Panc1 (cell line): ENCODE measurements around the gene IFI44L. TPM values are rescaled to one million over a fixed set of nuclear protein-coding genes. Genes with fewer than 3 reads are reported as not detected.

ENCODE experiments used
- ATAC-seq: fragments of 200-7000 bp; cut with Tn5 transposase; 2 replicates; pipeline ENCODE4 v1.9.1; 2020; ENCODE audit warnings: mild to moderate bottlenecking, moderate library complexity
- BruUV-seq: library from RNA; stranded (reverse); fragments of 400-500 nt; replicated peaks from 2 replicates; lab custom pipeline; 2021; lab: Mats Ljungman, UMichigan
- CTCF ChIA-PET: fragments of 300-600 bp; sonication (Branson Sonifier 250); formaldehyde crosslinking; loops from one replicate; lab custom pipeline; 2022; ENCODE audit warnings: antibody characterized with exemption; lab: Charles Lee
- POLR2A ChIA-PET: fragments of 300-600 bp; sonication (Branson Sonifier 250); formaldehyde crosslinking; loops from one replicate; lab custom pipeline; 2022; ENCODE audit warnings: antibody characterized with exemption; lab: Charles Lee
- DNase-seq: peaks from one replicate; pipeline ENCODE4 v3.0.0-alpha.2; 2010; ENCODE audit warnings: low read depth, low spot score
- H3K27ac ChIP-seq: 2 replicates; pipeline ENCODE4 v1.5.1; 2011; ENCODE audit warnings: mild to moderate bottlenecking, low read length, inconsistent platforms
- H3K27me3 ChIP-seq: fragments of 200-500 bp; sonication (Bioruptor generic); 2 replicates; pipeline ENCODE4 v1.6.0; 2014; ENCODE audit warnings: low read length, inconsistent platforms; ENCODE audit not compliant: control insufficient read depth, insufficient read depth
- H3K36me3 ChIP-seq: fragments of 200-500 bp; sonication (Bioruptor generic); 2 replicates; pipeline ENCODE4 v1.5.1; 2014; ENCODE audit warnings: inconsistent platforms, mild to moderate bottlenecking, low read length, moderate library complexity; ENCODE audit not compliant: control insufficient read depth, insufficient read depth
- H3K4me1 ChIP-seq: 2 replicates; pipeline ENCODE4 v1.5.1; 2011; ENCODE audit warnings: inconsistent platforms, mild to moderate bottlenecking, low read length, moderate library complexity; ENCODE audit not compliant: control insufficient read depth, insufficient read depth
- H3K4me3 ChIP-seq, 2 experiments: 2 replicates each; pipeline ENCODE4 v1.5.1; 2011 to 2012; ENCODE audit warnings: low read depth in 2 of 2, low read length in 2 of 2, mild to moderate bottlenecking in 2 of 2, inconsistent platforms in 1 of 2, moderate library complexity in 1 of 2
- H3K9me3 ChIP-seq: fragments of 200-500 bp; sonication (Bioruptor generic); 2 replicates; pipeline ENCODE4 v1.5.1; 2014; ENCODE audit warnings: low read depth, mild to moderate bottlenecking, inconsistent platforms, low read length, moderate library complexity; ENCODE audit not compliant: control insufficient read depth, insufficient read depth
- POLR2AphosphoS5 ChIP-seq: IDR thresholded peaks from 2 replicates; pipeline ENCODE4 v1.6.1; 2012; ENCODE audit warnings: mild to moderate bottlenecking, low read depth, low read length, moderate library complexity
- REST ChIP-seq, 2 experiments: IDR thresholded peaks; 2 replicates each; pipeline ENCODE4 v1.6.1; 2011 to 2012; ENCODE audit warnings: low read depth in 2 of 2, control low read depth in 1 of 2, low read length in 1 of 2, mild to moderate bottlenecking in 1 of 2, moderate library complexity in 1 of 2; ENCODE audit not compliant: insufficient read depth in 1 of 2
- SIN3A ChIP-seq: IDR thresholded peaks from 2 replicates; pipeline ENCODE4 v1.6.1; 2012; ENCODE audit warnings: low read depth, mild to moderate bottlenecking, low read length, moderate library complexity, borderline replicate concordance; ENCODE audit not compliant: insufficient read depth
- TCF7L2 ChIP-seq: IDR thresholded peaks from 2 replicates; pipeline ENCODE4 v1.6.1; 2011; ENCODE audit warnings: mild to moderate bottlenecking, low read depth, low read length, inconsistent platforms
- in situ Hi-C: cut with HindIII; loops from 2 replicates; pipeline ENCODE4 v1.10.0; 2016; ENCODE audit warnings: low sequenced_read_pairs, low pct_unique_long_range_greater_than_20kb
- intact Hi-C: fragments of 100-400 bp; cut with micrococcal nuclease; formaldehyde crosslinking; loops from one replicate; pipeline ENCODE4 v1.10.0; 2022; ENCODE audit not compliant: unreplicated experiment
- total RNA-seq: library from RNA; stranded (reverse); gene quantifications from one replicate; pipeline ENCODE4 v1.2.1, GENCODE V29; 2021; ENCODE audit not compliant: unreplicated experiment
- TF ChIP-seq, protein P1 (sequence below): fragments of 450-650 bp; IDR thresholded peaks from 2 replicates; pipeline ENCODE4 v1.5.1; 2017; ENCODE audit warnings: mild to moderate bottlenecking

Gene IFI44L
- total RNA-seq, 1 experiment from 2014 or later = 0.10 TPM

GRCh38 chr1:78577257-78578100 lies 42.8 kb upstream of the IFI44L start:
- ChIA-PET POLR2A (no interaction called here), CTCF (no interaction called here)
- TF ChIP-seq REST (IDR thresholded peaks at IDR 0.05; ENCODE audit: insufficient read depth in 1 of 2, low read depth in 2 of 2, low read length in 1 of 2) (no peak), TCF7L2 (no peak), POLR2AphosphoS5 (no peak), SIN3A (no peak)
- TF ChIP-seq, protein P1, sequence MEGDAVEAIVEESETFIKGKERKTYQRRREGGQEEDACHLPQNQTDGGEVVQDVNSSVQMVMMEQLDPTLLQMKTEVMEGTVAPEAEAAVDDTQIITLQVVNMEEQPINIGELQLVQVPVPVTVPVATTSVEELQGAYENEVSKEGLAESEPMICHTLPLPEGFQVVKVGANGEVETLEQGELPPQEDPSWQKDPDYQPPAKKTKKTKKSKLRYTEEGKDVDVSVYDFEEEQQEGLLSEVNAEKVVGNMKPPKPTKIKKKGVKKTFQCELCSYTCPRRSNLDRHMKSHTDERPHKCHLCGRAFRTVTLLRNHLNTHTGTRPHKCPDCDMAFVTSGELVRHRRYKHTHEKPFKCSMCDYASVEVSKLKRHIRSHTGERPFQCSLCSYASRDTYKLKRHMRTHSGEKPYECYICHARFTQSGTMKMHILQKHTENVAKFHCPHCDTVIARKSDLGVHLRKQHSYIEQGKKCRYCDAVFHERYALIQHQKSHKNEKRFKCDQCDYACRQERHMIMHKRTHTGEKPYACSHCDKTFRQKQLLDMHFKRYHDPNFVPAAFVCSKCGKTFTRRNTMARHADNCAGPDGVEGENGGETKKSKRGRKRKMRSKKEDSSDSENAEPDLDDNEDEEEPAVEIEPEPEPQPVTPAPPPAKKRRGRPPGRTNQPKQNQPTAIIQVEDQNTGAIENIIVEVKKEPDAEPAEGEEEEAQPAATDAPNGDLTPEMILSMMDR = no peak
- no peaks in the 10 kb centered on the region for H3K27me3 ChIP-seq
- no peaks in the 10 kb centered on the region for H3K4me1 ChIP-seq
- DNase-seq (no peak), ATAC-seq (no peak)
- H3K4me3 ChIP-seq = no peak overlapping the region
- in situ Hi-C loops = no loop called here
- H3K36me3 ChIP-seq = no peaks in the 10 kb centered on the region
- no peaks in the 10 kb centered on the region for H3K9me3 ChIP-seq
- no TSS peak for BruUV-seq
- no peak overlapping the region for H3K27ac ChIP-seq
- intact Hi-C loops = no loop called here

- no peak overlapping the region for H3K27ac ChIP-seq
- POLR2A ChIA-PET = no interaction called here
- no peak for DNase-seq
- no peaks in the 10 kb centered on the region for H3K4me1 ChIP-seq
- TF ChIP-seq SIN3A (no peak), TCF7L2 (no peak), POLR2AphosphoS5 (no peak), REST (IDR thresholded peaks at IDR 0.05; ENCODE audit: insufficient read depth in 1 of 2, low read depth in 2 of 2, low read length in 1 of 2) (no peak)
- TF ChIP-seq, protein P1 = no peak
- H3K9me3 ChIP-seq = no peaks in the 10 kb centered on the region
- intact Hi-C loops = no loop called here
- BruUV-seq = no TSS peak
- ATAC-seq = no peak
- H3K36me3 ChIP-seq = no peaks in the 10 kb centered on the region
- H3K4me3 ChIP-seq = no peak overlapping the region
- no peaks in the 10 kb centered on the region for H3K27me3 ChIP-seq
- in situ Hi-C loops = no loop called here
- CTCF ChIA-PET = no interaction called here
Measured at GRCh38 chr1:78586572-78586971, 33.7 kb upstream of the IFI44L start.
